Aorta (tissue), 5 donors: ENCODE measurements around the gene POLR2H. TPM values are rescaled to one million over a fixed set of nuclear protein-coding genes. Genes with fewer than 3 reads are reported as not detected.

Experiments
- ATAC-seq: fragments of 200-7000 bp; cut with Tn5 transposase; one replicate; pipeline ENCODE4 v1.9.1; 2022; ENCODE audit warnings: moderate library complexity; ENCODE audit not compliant: low FRiP score
- DNase-seq, 2 donors: peaks; one replicate each; pipeline ENCODE4 v3.0.0-alpha.2; 2020
- H3K27ac ChIP-seq, 2 donors: one replicate each; pipeline ENCODE4 v1.5.1; 2013; ENCODE audit warnings: low read length in 2 of 2, mild to moderate bottlenecking in 2 of 2, moderate library complexity in 2 of 2, control low read depth in 1 of 2, inconsistent platforms in 1 of 2, low read depth in 1 of 2
- H3K27me3 ChIP-seq, 2 donors: one replicate each; pipeline ENCODE4 v1.6.1; 2013; ENCODE audit warnings: control low read depth in 1 of 2, low read length in 1 of 2, mild to moderate bottlenecking in 1 of 2, moderate library complexity in 1 of 2; ENCODE audit not compliant: insufficient read depth in 2 of 2, control insufficient read depth in 1 of 2
- H3K36me3 ChIP-seq, 2 donors: one replicate each; pipeline ENCODE4 v1.6.1; 2013; ENCODE audit warnings: control low read depth in 1 of 2, low read length in 1 of 2, mild to moderate bottlenecking in 1 of 2; ENCODE audit not compliant: insufficient read depth in 2 of 2, control insufficient read depth in 1 of 2
- H3K4me1 ChIP-seq, 2 donors: one replicate each; pipeline ENCODE4 v1.6.1; 2013; ENCODE audit warnings: low read length in 2 of 2, control low read depth in 1 of 2, mild to moderate bottlenecking in 1 of 2, moderate library complexity in 1 of 2; ENCODE audit not compliant: insufficient read depth in 2 of 2, control insufficient read depth in 1 of 2
- H3K4me3 ChIP-seq, 2 donors: one replicate each; pipeline ENCODE4 v1.5.1; 2013; ENCODE audit warnings: low read length in 2 of 2, control low read depth in 1 of 2, mild to moderate bottlenecking in 1 of 2
- H3K9me3 ChIP-seq: one replicate; pipeline ENCODE4 v1.6.1; 2013; ENCODE audit warnings: mild to moderate bottlenecking, low read length; ENCODE audit not compliant: control insufficient read depth
- WGBS, 2 donors: extraction: QIAGEN DNeasy Blood & Tissue Kit; methylation state at CpG; one replicate each; pipeline ENCODE4 v1.1.7; 2013; 5-methylcytosine and 5-hydroxymethylcytosine counted together
- intact Hi-C, 2 donors: fragments of 100-400 bp; cut with DNase I; formaldehyde crosslinking; loops; one replicate each; pipeline versions ENCODE4 v1.14.2 to v1.15.0; 2022
- polyA plus RNA-seq, 2 donors: library from polyadenylated mRNA; stranded (reverse); fragments of 200-250 nt; gene quantifications; one replicate each; pipeline ENCODE4 v1.2.3, GENCODE V29; 2013
- total RNA-seq, 2 donors: library from RNA; stranded (reverse); fragmentation: NEBNext Ultra II Directional; extraction: Animal tissue kit (Norgen Biotek cat#: 25700); gene quantifications; one replicate each; pipeline ENCODE4 v1.2.1, GENCODE V29; 2021
- donor health status: healthy with polysubstance abuse.
- donor health status: Bipolar disorder and iron deficiency.
- donor health status: DM: no; HTN: no; CAD: no.
- donor health status: DM: no; HTN: no; CAD: no.
- donor health status: DM: yes; HTN: yes; CAD: no.

Gene POLR2H
- total and polyA plus RNA-seq, 4 donors, result 43.9 to 151 (median 57.3) TPM

DNA sequence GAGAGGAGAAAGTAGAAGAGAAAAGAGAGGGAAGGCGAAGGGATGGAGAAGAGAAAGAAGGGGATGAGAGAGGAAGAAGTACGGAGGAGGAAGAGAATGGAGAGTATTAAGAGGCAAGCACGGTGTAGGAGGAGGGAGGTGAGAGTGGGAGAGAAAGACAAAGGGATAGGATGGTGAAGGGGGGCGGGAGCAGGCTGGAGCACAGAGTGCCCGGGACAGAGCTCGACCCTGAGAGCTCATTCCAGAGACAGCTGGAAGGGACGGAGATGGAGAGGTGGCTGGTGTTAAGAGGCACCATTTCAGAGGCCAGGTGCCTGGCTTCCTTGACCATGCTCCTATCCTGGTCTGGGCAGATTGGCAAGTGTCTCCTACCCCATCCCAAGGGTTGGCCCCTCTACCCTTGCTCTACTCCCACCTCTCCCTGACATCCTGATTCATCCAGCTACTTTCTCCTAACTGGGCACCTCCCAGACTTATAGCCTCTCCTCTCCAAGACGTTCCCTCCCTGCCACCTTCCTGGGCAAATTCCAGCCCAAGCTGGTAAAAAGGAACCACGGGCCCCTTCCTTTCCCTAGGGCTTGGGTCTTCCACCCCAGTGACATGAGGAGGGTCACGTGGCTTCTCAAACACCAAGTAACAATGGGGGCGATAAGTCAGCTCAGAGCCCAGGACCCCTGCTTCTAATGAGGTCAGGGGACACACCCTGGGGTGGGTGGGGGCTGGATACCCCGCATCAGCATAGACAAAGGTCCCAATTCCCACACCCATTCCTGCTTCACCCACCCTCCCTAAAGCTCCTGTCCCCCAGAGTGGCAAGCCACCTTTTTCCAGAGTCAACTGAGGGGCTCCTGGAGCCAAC is 1.2 kb upstream of the POLR2H start:
- 82 to 84% methylated on average over 12 of the region's 12 CpGs for WGBS, 2 donors
- no peak overlapping the region for H3K27ac ChIP-seq
- ATAC-seq, result no peak
- no peaks in the 10 kb centered on the region for H3K27me3 ChIP-seq
- no peak for DNase-seq
- H3K4me3 ChIP-seq, result no peak overlapping the region
- no peaks in the 10 kb centered on the region for H3K9me3 ChIP-seq
- H3K4me1 ChIP-seq, result no peaks in the 10 kb centered on the region
- intact Hi-C loops, result loop anchor here in 1 of 2 donors (2.0 kb wide), 1 partner anchor 21 kb away; no protein-coding TSS in a partner anchor
- no peaks in the 10 kb centered on the region for H3K36me3 ChIP-seq

DNA sequence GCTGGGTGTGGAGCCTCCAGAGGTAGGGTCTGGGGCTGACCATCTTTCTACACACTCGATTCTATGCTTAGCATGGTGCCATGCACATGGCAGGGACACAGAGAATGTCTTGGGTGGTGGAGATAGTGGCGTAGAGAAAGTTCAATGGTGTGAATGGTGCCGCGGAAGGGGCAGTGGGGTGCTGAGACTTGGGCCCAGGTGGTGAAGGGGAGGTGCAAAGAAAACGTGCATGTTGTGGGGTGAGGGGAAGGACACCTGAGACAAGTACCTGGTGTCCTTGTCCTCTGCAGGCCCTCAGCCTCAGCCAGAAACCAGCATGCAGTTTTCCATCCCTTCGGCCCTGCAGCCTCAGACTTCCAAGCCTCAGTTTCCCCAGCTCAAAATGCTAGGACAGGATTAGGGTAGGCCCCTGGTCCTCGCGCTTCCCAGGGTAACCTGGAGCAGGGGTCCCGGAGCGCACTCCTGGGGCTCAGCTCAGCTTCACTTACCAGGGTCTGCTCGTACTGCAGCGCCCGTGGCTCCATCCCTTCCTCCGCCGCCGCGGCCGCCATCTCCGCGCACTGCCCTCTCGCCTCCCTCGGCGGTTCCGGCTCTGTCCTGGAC is 480 bp upstream of the POLR2H start:
- Histone ChIP-seq H3K27me3 (no peaks in the 10 kb centered on the region), H3K4me1 (no peaks in the 10 kb centered on the region), H3K9me3 (no peaks in the 10 kb centered on the region), H3K36me3 (no peaks in the 10 kb centered on the region), H3K4me3 (peak overlapping the region; percentile 78 to 85), H3K27ac (peak overlapping the region; percentile 25 to 53)
- intact Hi-C loops, result loop anchor here in 1 of 2 donors (2.0 kb wide), 1 partner anchor 22 kb away; no protein-coding TSS in a partner anchor
- no peak for DNase-seq
- no peak for ATAC-seq
- 7 to 9% methylated on average over 24 of the region's 24 CpGs for WGBS, 2 donors

DNA sequence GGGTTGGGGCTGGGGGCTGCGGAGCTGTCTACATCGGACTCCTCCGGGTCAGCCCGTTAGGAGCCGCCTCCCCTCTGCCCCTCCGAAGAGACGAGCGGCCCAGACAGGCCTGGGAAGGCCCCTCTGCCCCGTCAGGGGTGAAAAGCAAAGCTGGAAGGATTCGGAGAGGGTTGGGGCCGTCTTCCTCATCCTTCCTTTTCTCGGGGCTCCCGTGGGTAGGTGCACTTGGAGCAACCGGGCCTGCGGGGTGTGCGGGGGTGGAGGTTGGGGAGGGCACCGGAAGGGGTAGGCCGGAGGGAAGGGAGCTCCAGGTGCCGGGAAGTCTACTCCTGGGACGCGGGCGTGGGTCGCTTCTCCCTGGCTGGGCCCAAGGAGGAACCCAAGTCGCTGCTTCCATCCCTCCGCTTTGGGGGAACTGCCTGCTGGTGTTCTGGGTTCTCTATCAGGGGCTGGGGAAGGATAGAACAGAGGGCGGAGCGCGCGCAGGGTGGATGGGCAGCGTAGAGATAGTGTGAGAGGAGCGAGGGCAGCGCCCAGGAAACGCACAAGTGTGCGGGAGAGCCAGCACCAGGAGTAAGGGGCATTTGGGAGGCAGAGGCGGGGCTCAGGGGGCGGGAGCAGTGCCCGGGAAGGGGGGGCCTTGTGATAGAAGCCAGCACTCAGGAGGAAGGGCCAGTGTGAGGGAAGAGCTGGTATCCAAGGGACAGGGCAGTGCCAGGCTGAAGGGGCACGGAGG is 590 bp downstream of the POLR2H start:
- Histone ChIP-seq H3K4me3 (peak overlapping the region; percentile 78 to 85), H3K27me3 (no peaks in the 10 kb centered on the region), H3K9me3 (no peaks in the 10 kb centered on the region), H3K36me3 (no peaks in the 10 kb centered on the region), H3K27ac (peak overlapping the region; percentile 25 to 91), H3K4me1 (no peaks in the 10 kb centered on the region)
- DNase-seq (peak; percentile 75 to 89), ATAC-seq (peak; percentile 59)
- intact Hi-C loops, result loop anchor here (2.0 kb wide), 2 partner anchors 23 to 47 kb away; partner anchors contain the start of gene EIF4G1 (in 1 of the 2)
- WGBS, 2 donors, result 0% methylated on average over 38 of the region's 38 CpGs

DNA sequence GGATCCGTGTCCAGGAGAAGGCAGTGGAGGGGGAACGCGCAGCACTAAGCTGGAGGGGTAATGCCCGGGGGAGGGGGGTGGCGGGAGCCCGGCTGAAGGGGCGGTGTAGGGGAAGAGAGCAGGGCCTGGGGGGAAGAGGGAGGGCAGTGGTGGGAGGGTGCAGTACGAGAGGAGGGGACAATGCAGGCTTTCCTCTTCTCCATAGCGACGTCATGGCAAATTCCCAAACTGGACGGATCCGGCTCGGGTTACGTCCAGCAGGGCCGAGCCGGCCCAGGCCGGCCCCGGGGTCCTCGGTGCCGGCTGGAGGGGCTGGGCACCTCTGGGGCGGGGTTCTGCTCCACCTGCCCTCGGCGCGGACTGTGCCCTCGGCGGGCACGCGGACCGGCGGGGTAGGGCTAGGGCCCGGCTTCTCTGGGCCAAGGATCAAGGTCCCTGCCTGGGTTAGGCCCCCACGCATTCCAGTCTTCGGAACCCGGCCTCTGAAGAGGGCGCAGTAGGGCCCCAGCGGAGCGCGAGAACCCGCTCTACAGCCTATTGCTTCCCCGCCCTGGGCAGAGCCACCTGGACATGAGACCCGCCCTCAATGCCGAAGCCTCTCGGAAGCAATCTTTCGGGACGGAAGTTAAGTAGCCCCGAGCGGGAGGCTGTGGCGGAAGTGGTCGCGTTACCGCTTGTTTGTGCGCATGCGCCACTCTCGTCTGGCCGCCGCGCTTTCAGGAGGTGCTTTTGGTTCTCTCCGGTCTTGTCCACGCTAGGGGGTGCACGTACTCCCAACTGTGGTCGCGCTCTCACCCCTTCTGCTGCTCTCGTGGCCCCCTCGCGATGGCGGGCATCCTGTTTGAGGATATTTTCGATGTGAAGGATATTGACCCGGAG is 1.4 kb downstream of the POLR2H start:
- Histone ChIP-seq H3K9me3 (no peaks in the 10 kb centered on the region), H3K36me3 (no peaks in the 10 kb centered on the region), H3K27ac (peak overlapping the region; percentile 91 to 96), H3K4me3 (peak overlapping the region; percentile 78 to 85), H3K4me1 (no peaks in the 10 kb centered on the region), H3K27me3 (no peaks in the 10 kb centered on the region)
- peak; percentile 97 to 98 for DNase-seq
- peak; percentile 93 for ATAC-seq
- intact Hi-C loops, result loop anchor here in 1 of 2 donors (2.0 kb wide), 1 partner anchor 48 kb away; the partner anchor contains the start of gene EIF4G1
- 0 to 1% methylated on average over 48 to 68 of the region's 68 CpGs for WGBS, 2 donors

DNA sequence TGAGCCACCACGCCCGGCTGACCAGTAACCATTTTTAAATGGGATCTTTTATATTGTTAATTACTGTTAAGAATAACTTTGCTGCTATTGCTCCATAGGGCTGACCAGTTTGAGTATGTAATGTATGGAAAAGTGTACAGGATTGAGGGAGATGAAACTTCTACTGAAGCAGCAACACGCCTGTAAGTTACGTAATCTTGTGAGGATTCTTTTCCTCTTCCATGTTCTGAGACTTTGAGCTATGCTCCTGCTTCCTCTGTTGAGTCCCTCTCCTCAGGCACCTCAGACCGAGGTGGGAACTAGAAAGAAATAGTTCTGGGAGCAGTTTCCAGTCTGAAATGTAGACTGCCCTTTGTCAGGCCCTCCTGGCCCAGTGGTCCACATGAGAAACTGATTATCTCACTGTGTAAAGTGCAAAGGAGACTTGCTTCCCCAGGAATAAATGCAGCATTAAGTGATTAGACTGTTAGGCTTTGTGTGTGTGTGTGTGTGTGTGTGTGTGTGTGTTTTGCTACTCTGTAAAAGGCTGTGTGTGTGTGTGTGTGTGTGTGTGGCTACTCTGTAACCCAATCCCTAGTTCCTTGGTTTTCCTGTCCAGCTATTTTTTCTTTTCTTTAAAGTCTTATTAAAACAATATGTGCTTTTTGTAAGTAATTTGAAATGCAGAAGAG is 5.2 kb downstream of the POLR2H start:
- intact Hi-C loops, result no loop called here
- whole genome bisulfite sequencing, 2 donors, result 83 to 88% methylated on average over 5 of the region's 5 CpGs
- ATAC-seq (no peak), DNase-seq (no peak)
- peaks cover 3 to 4% of the 10 kb centered on the region in 2 donors for H3K4me1 ChIP-seq
- H3K9me3 ChIP-seq, result no peaks in the 10 kb centered on the region
- H3K36me3 ChIP-seq, result no peaks in the 10 kb centered on the region
- no peaks in the 10 kb centered on the region for H3K27me3 ChIP-seq
- H3K27ac ChIP-seq, result no peak overlapping the region
- no peak overlapping the region for H3K4me3 ChIP-seq

DNA sequence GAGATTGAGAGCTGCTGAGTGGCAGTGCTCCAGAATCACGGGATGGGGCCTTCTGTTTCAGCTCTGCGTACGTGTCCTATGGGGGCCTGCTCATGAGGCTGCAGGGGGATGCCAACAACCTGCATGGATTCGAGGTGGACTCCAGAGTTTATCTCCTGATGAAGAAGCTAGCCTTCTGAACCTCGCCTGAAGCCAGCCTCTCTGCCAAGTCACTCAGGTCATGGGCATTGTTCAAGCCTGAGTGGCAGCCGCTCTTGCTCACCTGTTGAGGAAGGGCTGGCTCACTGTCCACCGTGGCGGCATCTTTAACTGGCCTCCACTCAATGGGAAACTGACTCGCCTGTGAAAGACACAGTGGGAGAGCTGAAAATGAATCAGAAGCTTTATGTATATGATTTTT is 6.6 kb downstream of the POLR2H start:
- WGBS, 2 donors, result 66 to 71% methylated on average over 9 of the region's 9 CpGs
- no peaks in the 10 kb centered on the region for H3K9me3 ChIP-seq
- no peaks in the 10 kb centered on the region for H3K36me3 ChIP-seq
- intact Hi-C loops, result no loop called here
- H3K27me3 ChIP-seq, result no peaks in the 10 kb centered on the region
- ATAC-seq (no peak), DNase-seq (no peak)
- peak overlapping the region in 1 of 2 donors; percentile 4 for H3K27ac ChIP-seq
- no peak overlapping the region for H3K4me3 ChIP-seq
- H3K4me1 ChIP-seq, result peaks cover 3 to 4% of the 10 kb centered on the region in 2 donors

DNA sequence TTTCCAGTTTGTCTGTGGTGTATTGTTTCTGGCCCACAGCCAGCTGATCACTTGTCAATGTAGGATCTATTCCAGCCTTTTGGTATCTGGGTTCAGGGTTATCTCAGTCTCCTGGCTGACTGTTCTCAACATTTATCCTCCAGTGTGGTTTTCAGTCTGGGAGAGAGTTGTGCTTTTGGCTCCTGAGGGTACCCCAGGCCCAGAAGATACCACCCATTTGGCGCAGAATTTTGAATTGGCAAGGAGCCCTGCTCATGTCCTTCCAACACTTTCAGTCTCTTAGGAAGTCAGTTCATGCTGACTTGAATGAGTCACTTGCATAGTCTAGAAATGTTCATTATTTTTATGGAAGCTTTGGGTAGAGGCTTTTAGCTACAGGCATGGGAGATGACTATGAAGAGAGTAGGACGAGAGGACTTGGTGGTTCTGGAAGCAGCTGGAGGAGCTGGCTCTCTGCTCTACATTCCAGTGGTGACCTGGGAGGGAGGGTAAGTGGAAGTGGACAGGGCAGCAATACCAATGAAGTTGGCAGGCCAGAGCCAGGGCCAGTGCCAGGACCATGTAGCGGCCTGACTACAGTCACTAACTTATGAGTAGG is 7.2 kb downstream of the POLR2H start:
- H3K4me1 ChIP-seq, result peaks cover 3 to 4% of the 10 kb centered on the region in 2 donors
- intact Hi-C loops, result no loop called here
- H3K27ac ChIP-seq, result peak overlapping the region in 1 of 2 donors; percentile 69
- no peaks in the 10 kb centered on the region for H3K27me3 ChIP-seq
- H3K4me3 ChIP-seq, result no peak overlapping the region
- DNase-seq (peak; percentile 83 to 87), ATAC-seq (peak; percentile 67)
- no peaks in the 10 kb centered on the region for H3K36me3 ChIP-seq
- H3K9me3 ChIP-seq, result no peaks in the 10 kb centered on the region
- WGBS, 2 donors, result 6 to 8% methylated on average over 3 of the region's 3 CpGs
